Measurements from ENCODE around the gene RUNX1.

RUNX1 gene

DNA sequence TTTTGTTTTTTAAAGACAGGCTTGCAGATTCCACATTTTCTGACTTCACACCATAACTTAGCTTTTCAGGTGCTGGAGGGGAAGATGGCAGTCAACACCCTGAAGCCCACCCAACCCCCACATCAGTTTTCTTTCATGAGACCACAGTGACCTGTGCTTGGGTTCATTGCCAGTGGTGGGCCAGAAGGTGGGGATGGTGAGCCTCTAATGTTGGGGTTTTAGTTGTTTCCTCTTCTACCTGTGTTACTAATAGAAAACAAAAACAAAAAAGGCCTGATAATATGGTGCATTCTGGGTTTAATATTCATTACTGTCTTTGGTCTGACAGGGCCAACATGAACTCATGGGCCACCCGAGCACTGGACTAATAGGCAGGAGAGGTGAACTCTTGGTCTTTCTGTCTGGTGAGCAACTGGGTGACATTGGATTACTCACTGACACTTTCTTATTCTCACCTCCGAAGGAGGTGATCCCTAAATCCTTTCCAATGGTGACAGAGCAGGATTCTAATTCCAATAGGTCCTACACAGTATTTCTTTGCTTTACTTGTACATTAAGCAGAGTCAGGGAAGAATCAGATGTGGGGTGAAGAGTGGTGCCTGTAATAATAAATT is 247.5 kb downstream of the RUNX1 start:
- DNase-seq = peak; percentile 38

DNA sequence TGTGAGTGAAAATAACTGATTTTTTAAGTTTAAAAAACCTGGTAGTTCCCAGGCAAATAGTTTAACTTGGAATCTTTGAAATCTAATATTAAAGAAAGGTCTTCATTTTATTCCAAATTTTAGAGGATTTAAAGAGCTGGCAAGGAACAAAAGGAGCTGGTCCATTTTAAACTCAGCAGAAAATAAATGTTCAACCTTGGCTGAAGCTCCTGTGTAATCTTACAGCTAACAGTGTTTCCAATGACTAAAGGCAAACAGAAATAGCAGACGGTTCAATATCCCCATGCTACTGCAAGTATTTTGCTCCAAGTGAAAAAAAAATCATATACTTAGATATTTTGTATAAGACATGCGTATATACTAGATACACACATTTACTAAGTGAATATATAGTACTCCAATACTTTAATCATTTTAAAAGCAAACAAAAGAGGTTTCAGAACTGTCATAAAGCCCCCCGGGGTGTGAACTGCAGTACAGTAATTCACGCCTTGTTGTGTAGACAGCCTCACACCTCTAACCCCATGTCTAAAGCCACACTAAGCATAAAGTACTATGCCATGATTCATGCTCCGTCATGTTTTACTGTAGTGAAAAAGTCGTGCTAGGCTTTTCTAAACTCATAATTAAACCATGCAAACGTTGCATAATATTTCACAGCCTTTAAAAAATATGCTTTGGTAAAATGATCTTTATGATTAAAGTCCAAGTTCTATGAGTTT is 248.1 kb downstream of the RUNX1 start:
- peak; percentile 24 for DNase-seq

GRCh38 chr21:34799092-34799491 is 250.0 kb downstream of the RUNX1 start:
- DNase-seq = no peak

DNA sequence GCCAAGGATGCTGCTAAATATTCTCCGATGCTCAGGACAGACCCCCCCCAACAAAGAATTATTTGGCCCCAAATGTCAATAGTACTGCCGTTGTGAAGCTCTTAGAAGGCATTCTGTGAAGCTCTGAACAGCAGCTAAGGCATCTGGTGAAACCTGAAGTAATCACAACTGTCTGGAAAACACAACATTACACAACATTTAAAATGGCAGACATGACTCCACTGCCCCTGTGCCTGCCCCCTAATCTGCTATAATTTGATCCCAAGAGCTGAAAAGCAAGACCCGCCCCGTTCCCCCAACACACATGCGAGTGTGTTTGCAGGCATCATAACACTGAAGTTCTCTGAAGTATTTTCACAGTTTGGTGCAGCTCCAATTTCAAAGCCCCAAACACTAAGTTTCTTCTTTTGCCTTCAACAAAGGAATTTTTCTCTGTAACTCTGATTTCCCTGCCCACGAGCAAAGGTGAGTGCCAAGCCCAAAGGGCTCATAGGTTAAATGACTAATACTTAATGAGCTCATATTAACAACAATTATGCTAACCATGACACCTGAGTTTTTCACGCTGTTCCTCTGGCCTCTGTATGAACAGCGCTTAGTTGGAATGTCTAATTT is 251.1 kb downstream of the RUNX1 start:
- DNase-seq = no peak

DNA sequence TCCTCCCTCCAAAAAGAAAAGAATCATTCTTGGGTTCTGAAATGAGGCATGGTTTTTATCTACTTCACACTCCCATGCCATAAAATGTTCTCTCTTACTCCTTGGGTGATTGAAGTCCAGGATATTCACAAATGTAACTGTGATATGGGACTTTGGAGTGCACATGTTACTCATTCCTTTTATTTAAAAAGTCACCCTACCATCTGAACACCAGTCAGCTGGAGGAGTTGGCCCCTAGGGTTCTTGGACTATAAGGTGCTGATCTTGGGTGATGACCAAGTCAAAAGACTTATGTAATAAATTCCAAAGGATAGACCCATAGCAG is 251.9 kb downstream of the RUNX1 start:
- DNase-seq = no peak

DNA sequence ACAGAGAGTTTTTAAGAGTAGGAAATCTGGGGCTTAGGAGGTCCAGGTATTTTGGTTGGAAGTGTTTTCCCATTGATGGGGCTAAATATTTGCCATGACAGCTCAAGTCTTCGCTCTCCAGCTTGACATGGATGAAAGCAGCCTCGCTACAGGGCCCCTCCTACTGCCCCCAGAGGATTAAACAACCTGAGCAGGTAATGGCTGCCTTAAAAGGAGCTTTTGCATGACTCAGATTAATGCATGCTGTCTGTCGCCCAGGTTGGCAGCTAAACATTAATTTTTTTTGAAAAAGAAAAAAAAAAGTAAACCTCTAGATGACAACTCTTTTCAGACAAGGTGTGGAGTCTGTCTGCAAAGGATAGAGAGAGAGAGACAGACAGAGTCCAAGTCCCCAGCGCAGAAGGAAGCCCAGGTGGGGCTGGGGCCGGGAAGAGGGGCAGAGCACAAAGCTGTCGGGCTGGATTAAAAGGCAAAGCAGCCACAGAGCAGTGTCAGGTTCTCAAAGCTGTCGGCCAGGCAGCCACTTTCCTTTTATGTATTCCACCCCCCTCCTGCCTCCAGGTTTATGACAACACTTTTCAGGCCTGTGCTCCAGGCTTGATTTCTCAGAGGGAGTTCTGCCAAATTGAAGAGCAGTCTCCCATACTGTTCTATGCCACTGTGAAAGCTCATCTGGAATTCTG is 252.4 kb downstream of the RUNX1 start:
- DNase-seq = no peak

DNA sequence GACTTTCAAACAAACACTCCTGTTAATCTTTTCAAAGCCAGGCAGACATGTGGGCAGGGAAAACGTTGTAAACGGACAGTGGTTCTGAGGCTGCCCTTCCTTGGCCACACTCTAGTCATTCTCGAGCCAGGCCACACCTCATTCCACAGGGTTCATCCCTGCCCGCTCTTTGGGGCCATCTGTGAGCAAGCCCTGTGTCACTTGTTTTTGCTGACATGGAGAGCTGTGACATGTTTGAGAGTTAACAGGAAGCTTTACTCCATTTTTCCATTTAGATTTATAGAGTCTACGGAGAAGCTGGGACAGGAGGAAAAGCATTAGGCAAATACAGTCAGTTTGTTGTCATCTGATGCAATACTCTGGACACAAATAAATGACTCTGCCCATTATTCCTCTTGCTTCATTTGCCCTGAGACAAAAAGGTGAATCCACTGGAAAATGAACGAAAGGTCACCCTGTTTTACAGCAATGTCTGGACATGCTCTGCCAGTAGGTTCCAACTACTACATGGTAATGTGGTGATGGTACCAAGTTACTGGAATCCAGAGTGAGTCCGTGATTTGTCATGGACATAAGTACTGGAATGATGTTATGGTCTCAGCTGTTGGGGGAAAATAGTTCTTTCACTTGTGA is 253.4 kb downstream of the RUNX1 start:
- no peak for DNase-seq

DNA sequence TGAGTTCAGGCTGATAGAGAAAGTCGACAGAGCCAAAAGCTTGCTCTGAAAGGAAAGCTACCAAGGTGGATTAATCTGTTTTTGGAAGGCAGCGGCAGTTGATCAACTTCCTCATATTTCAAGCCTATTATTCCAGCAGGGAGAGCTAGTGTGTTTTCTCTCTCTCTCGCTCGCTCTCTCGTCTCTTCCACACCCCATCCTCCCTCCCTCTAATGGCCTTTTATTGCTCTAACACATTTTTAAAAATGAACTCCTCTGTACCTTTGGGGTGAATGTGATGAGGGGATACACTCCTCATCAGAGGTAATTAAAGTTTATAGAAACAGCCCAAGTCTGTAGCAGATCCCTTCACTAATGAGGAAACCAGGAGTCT is 253.9 kb downstream of the RUNX1 start:
- no peak for DNase-seq

DNA sequence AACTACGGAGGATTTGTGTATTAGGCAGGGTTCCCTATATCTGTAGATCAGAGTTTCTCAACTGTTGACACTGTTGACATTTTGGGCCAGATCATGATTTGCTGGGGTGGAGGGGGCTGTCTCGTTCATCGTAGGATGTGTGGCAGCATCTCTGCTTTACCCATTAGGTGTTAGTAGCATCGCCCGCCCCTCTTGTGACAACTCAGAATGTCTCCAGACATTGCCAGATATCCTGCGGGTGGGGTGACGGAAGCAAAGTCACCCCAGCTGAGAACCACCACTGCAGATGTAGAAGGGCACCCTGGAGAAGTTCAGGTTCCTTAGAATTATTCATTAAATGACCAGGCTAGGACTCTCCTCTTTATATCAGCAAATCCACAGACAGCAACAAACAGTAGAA is 254.4 kb downstream of the RUNX1 start:
- DNase-seq = no peak

DNA sequence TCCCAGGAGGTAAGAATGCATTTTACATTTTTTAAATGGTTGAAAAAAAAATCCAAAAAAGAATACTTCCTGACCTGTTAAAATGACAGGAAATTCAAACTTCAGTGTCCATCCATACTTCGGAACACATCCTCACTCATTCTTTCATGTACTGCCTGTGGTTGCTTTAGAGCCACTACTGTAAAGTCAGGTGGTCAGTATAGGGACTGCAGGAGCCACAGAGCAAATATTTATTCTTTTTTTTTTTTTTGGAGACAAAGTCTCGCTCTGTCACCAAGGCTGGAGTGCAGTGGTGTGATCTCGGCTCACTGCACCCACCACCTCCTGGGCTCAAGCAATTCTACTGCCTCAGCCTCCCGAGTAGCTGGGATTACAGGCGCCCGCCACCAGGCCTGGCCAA is 255.6 kb downstream of the RUNX1 start:
- DNase-seq = no peak

DNA sequence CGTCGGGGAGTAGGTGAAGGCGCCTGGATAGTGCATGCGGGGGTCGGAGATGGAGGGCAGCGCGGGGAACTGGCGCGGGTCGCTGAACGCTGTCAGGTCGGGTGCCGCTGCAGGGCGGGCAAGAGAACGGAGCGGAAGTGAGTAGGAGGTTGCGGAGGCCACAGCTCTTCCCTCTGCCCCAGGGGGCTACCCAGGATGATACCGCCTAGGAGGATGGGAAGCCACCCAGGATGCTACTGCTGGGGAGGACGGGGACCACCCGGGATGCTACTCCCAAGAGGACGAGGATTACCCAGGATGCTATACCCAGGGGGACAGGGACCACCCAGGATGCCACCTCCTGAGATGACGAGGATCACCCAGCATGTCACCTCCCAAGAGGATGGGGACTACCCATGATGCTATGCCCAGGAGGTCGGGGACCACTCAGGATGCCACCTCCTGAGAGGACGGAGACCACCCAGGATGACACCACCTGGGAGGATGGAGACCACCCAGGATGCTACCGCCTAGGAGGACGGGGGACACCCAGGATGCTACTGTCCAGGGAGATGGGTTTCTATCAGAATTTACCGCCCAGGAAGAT is 256.5 kb downstream of the RUNX1 start:
- no peak for DNase-seq

DNA sequence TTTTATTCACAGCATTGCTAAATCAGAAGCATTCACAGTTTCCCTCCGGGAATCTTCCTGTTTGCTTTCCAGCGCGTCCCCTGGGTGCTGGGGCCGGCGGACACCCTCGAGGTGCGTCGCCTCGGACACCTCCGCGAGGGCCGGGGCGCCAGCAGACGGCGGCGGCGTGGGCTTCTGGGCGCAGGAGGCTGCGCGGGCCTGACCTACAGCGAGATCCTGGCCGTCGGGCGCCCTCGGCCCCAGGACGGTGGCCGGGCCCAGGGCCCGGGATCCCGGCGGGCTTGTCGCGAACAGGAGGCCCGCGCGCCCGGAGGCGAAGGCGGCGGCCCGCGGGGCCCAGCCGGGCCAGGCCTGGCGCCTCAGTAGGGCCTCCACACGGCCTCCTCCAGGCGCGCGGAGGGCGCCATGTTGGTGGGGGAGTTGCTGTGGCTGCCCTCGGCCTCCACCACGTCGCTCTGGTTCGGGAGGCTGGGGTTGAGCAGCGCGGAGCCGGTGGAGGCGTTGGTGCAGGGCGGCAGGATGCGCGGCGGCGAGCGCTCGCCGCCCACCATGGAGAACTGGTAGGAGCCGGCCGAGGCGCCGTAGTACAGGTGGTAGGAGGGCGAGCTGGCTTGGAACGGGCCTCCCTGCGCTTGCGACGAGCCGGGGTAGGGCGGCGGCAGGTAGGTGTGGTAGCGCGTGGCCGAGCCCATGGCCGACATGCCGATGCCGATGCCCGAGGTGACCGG is 257.2 kb downstream of the RUNX1 start:
- DNase-seq = no peak

- no peak for DNase-seq
Observed at GRCh38 chr21:34790834-34791233, 258.3 kb downstream of the RUNX1 start.

DNA sequence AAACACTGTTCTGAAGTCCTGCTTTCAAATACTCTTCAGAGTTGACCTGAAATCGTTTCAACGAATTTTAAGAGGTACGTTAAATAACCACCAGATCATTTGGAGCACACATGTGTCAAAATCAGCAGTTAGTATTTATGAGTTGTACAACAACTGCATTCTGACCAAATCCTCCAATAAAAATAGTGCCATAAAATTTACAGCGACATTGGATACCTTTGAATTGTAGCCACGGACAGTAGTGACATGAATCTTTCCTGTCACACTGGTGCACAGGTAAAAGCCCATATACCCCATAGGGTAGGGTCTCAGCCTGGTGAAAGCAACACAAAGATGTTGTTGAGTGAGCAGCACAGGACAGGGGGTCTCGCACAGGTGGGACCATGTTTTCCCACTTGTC is 258.8 kb downstream of the RUNX1 start:
- DNase-seq = no peak

GRCh38 chr21:34788879-34789278 is 260.2 kb downstream of the RUNX1 start:
- DNase-seq = no peak

GRCh38 chr21:34783815-34784214 is 265.3 kb downstream of the RUNX1 start:
- DNase-seq = no peak

- DNase-seq = no peak
Observed at GRCh38 chr21:34782506-34783360, 266.4 kb downstream of the RUNX1 start.

DNA sequence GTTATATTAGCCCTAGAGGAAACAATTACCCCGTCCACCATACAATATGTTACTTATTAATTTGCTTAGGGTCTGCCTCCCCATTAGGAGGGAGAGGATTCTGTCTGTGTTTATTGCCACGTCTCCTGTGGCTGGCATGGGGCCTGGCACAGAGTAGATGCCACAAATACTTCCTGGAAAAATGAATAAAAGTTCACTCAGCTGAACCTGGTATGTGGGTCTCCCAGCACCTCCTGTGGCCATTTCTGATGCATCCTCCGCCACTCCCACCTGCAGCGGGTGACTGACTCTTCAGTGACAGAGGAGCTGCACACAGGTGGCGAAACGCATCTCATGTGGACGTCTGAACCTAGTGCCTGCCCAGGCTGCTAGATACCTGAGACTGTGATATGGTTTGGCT is 267.6 kb downstream of the RUNX1 start:
- no peak for DNase-seq

DNA sequence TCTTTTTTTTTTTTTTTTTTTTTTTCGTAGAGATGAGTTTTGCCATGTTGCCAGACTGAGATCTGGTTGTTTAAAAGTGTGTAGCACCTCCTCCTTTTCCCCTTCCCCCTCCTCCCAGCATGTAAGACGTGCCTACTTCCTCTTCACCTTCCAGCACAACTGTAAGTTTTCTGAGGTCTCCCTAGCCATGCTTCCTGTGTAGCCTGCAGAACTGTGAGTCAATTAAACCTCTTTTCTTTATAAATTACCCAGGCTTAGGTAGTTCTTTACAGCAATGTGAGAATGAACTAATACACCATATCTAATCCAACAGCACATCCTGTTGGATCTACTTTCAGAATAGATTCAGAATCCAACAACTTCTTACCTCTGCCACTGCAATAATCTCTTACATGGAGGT is 269.2 kb downstream of the RUNX1 start:
- no peak for DNase-seq

DNA sequence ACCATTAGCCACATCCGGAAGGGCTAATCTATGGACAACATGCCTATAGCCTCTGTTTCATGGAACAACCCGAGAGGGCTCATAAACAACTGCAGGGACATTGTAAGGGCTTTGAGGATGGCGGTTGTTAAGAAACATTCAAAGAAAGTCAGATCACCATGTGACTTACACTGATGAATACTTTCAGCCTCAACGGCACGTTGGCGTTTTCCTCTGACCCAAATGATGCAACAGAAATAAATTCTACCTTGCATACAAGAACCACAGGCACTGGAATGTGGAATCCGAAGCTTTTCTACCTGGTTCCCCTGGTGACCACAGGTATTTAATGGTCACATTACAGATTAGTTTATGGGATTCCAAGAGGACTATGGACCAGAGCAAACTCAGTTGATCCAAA is 273.3 kb downstream of the RUNX1 start:
- DNase-seq = no peak

- no peak for DNase-seq
Observed at GRCh38 chr21:34774750-34775149, 274.4 kb downstream of the RUNX1 start.
